GM19397 (cell line): ENCODE data around the gene MACROD2.
"Not testable (repeated sequence)": the region's sequence is repeated elsewhere in the genome, so short reads cannot be mapped to it uniquely, and the experiment has no call there.

Experiments used
- ATAC-seq: cut with Tn5 transposase; IDR thresholded peaks from one replicate; pipeline ENCODE4 v1.9.1; 2021; ENCODE audit warnings: mild to moderate bottlenecking, moderate library complexity; ENCODE audit not compliant: unreplicated experiment

MACROD2 gene

GRCh38 chr20:14189794-14190402, 194.6 kb downstream of the MACROD2 start:
- no peak for ATAC-seq

GRCh38 chr20:14191559-14191958, 196.2 kb downstream of the MACROD2 start:
- no peak for ATAC-seq

GRCh38 chr20:14193443-14193842, 198.1 kb downstream of the MACROD2 start:
- ATAC-seq = no peak

GRCh38 chr20:14193885-14194284, 198.6 kb downstream of the MACROD2 start:
- ATAC-seq = no peak

GRCh38 chr20:14197097-14197496, 201.8 kb downstream of the MACROD2 start:
- ATAC-seq = no peak

- no peak for ATAC-seq
Observed at GRCh38 chr20:14198416-14198815, 203.1 kb downstream of the MACROD2 start.

- no peak for ATAC-seq
Observed at GRCh38 chr20:14199111-14199510, 203.8 kb downstream of the MACROD2 start.

GRCh38 chr20:14203657-14204056, 208.3 kb downstream of the MACROD2 start:
- ATAC-seq = no peak

- no peak for ATAC-seq
Observed at GRCh38 chr20:14207591-14207990, 212.3 kb downstream of the MACROD2 start.

- no peak for ATAC-seq
Observed at GRCh38 chr20:14208956-14209355, 213.6 kb downstream of the MACROD2 start.

- no peak for ATAC-seq
Observed at GRCh38 chr20:14210146-14210545, 214.8 kb downstream of the MACROD2 start.

- no peak for ATAC-seq
Observed at GRCh38 chr20:14214046-14214445, 218.7 kb downstream of the MACROD2 start.

GRCh38 chr20:14215880-14216279, 220.6 kb downstream of the MACROD2 start:
- ATAC-seq = not testable (repeated sequence)

- no peak for ATAC-seq
Observed at GRCh38 chr20:14219801-14220461, 224.6 kb downstream of the MACROD2 start.

- ATAC-seq = no peak
Observed at GRCh38 chr20:14220986-14221385, 225.7 kb downstream of the MACROD2 start.

- no peak for ATAC-seq
Observed at GRCh38 chr20:14223806-14224205, 228.5 kb downstream of the MACROD2 start.

GRCh38 chr20:14226051-14227049, 231.0 kb downstream of the MACROD2 start:
- not testable (repeated sequence) for ATAC-seq

- no peak for ATAC-seq
Observed at GRCh38 chr20:14232650-14233049, 237.3 kb downstream of the MACROD2 start.

GRCh38 chr20:14234666-14235295, 239.5 kb downstream of the MACROD2 start:
- no peak for ATAC-seq

GRCh38 chr20:14235355-14235754, 240.0 kb downstream of the MACROD2 start:
- ATAC-seq = no peak

GRCh38 chr20:14245368-14245970, 250.2 kb downstream of the MACROD2 start:
- no peak for ATAC-seq
